ENCODE data around the gene TUBGCP3. TPM values are rescaled to one million over a fixed set of nuclear protein-coding genes. Genes with fewer than 3 reads are reported as not detected.
"Not testable (repeated sequence)": the region's sequence is repeated elsewhere in the genome, so short reads cannot be mapped to it uniquely, and the experiment has no call there.

TUBGCP3 gene
- total and polyA plus RNA-seq, 5 donors from 2014 or later: 10.9 to 40.7 (median 15.0) TPM

- H3K27me3 Mint-ChIP-seq: peaks cover 4% of the 10 kb centered on the region
- H3K27me3 ChIP-seq (ENCODE audit: control insufficient read depth, insufficient read depth, low read length): no peaks in the 10 kb centered on the region
- no peak overlapping the region for H3K4me3 Mint-ChIP-seq
- ATAC-seq (ENCODE audit: low read depth in 2 of 2) (no peak), DNase-seq (no peak)
- no peak overlapping the region for H3K4me3 ChIP-seq (ENCODE audit: low read depth, low read length)
- peaks cover 31% of the 10 kb centered on the region for H3K36me3 Mint-ChIP-seq
- no peaks in the 10 kb centered on the region for H3K4me1 ChIP-seq (ENCODE audit: control insufficient read depth, insufficient read depth, low read length, poor library complexity, severe bottlenecking)
- peaks cover 0 to 6% (median 2%) of the 10 kb centered on the region in 4 donors for H3K4me1 Mint-ChIP-seq
- H3K27ac ChIP-seq (ENCODE audit: insufficient read depth, low read length, poor library complexity, severe bottlenecking): no peak overlapping the region
- H3K9me3 Mint-ChIP-seq: no peaks in the 10 kb centered on the region
- no peak overlapping the region for H3K27ac Mint-ChIP-seq
- H3K9me3 ChIP-seq (ENCODE audit: control insufficient read depth in 2 of 2, low read length in 2 of 2): no peaks in the 10 kb centered on the region
- H3K36me3 ChIP-seq (ENCODE audit: control insufficient read depth, insufficient read depth, low read length): peaks cover 37% of the 10 kb centered on the region
Observed at GRCh38 chr13:112496166-112496565, 91.8 kb downstream of the TUBGCP3 start.

- Histone ChIP-seq H3K9me3 (ENCODE audit: control insufficient read depth in 2 of 2, low read length in 2 of 2) (no peaks in the 10 kb centered on the region), H3K36me3 (ENCODE audit: control insufficient read depth, insufficient read depth, low read length) (peaks cover 35% of the 10 kb centered on the region), H3K27ac (ENCODE audit: insufficient read depth, low read length, poor library complexity, severe bottlenecking) (no peak overlapping the region), H3K27me3 (ENCODE audit: control insufficient read depth, insufficient read depth, low read length) (no peaks in the 10 kb centered on the region), H3K4me3 (ENCODE audit: low read depth, low read length) (no peak overlapping the region), H3K4me1 (ENCODE audit: control insufficient read depth, insufficient read depth, low read length, poor library complexity, severe bottlenecking) (no peaks in the 10 kb centered on the region)
- Mint-ChIP-seq H3K4me3 (no peak overlapping the region), H3K4me1 (peaks cover 0 to 6% (median 2%) of the 10 kb centered on the region in 4 donors), H3K27me3 (peaks cover 4% of the 10 kb centered on the region), H3K9me3 (no peaks in the 10 kb centered on the region), H3K36me3 (peaks cover 37% of the 10 kb centered on the region), H3K27ac (no peak overlapping the region)
- no peak for ATAC-seq (ENCODE audit: low read depth in 2 of 2)
- DNase-seq: no peak
Observed at GRCh38 chr13:112495465-112495864, 92.5 kb downstream of the TUBGCP3 start.

DNA sequence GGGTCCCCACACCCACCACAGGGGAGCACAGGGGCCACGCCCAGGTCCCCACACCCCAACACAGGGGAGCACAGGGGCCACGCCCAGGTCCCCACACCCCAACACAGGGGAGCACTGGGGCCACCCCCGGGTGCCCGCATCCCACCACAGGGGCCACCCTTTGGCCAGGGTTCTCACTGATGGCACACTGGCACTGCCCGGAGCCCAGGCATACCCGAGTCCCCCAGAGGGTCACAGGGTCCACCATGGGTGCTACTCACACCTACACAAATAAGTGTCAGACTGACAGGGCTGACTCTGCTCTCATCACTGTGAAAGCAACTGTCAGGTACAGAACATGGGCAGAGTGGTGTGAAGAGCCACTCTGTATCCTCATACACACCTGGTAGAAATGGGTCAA is 98.8 kb downstream of the TUBGCP3 start:
- H3K4me1 ChIP-seq (ENCODE audit: control insufficient read depth, insufficient read depth, low read length, poor library complexity, severe bottlenecking): no peaks in the 10 kb centered on the region
- Mint-ChIP-seq H3K27ac (no peak overlapping the region), H3K4me3 (no peak overlapping the region), H3K36me3 (peaks cover 35% of the 10 kb centered on the region), H3K4me1 (peaks cover 0 to 6% (median 2%) of the 10 kb centered on the region in 4 donors), H3K27me3 (peaks cover 4% of the 10 kb centered on the region), H3K9me3 (no peaks in the 10 kb centered on the region)
- ATAC-seq (ENCODE audit: low read depth in 2 of 2) (no peak), DNase-seq (no peak)
- H3K36me3 ChIP-seq (ENCODE audit: control insufficient read depth, insufficient read depth, low read length): peaks cover 15% of the 10 kb centered on the region
- no peaks in the 10 kb centered on the region for H3K9me3 ChIP-seq (ENCODE audit: control insufficient read depth in 2 of 2, low read length in 2 of 2)
- no peak overlapping the region for H3K27ac ChIP-seq (ENCODE audit: insufficient read depth, low read length, poor library complexity, severe bottlenecking)
- no peaks in the 10 kb centered on the region for H3K27me3 ChIP-seq (ENCODE audit: control insufficient read depth, insufficient read depth, low read length)
- H3K4me3 ChIP-seq (ENCODE audit: low read depth, low read length): no peak overlapping the region

GRCh38 chr13:112488343-112489050 is 99.5 kb downstream of the TUBGCP3 start:
- not testable (repeated sequence) for DNase-seq; H3K4me1 ChIP-seq (ENCODE audit: control insufficient read depth, insufficient read depth, low read length, poor library complexity, severe bottlenecking); H3K4me3 ChIP-seq (ENCODE audit: low read depth, low read length); ATAC-seq (ENCODE audit: low read depth in 2 of 2); H3K4me1 Mint-ChIP-seq; H3K9me3 ChIP-seq (ENCODE audit: control insufficient read depth in 2 of 2, low read length in 2 of 2); H3K9me3 Mint-ChIP-seq; H3K27me3 Mint-ChIP-seq; H3K27ac Mint-ChIP-seq; H3K4me3 Mint-ChIP-seq; H3K27me3 ChIP-seq (ENCODE audit: control insufficient read depth, insufficient read depth, low read length); H3K27ac ChIP-seq (ENCODE audit: insufficient read depth, low read length, poor library complexity, severe bottlenecking)
- peaks cover 15% of the 10 kb centered on the region for H3K36me3 ChIP-seq (ENCODE audit: control insufficient read depth, insufficient read depth, low read length)
- H3K36me3 Mint-ChIP-seq: peaks cover 35% of the 10 kb centered on the region

DNA sequence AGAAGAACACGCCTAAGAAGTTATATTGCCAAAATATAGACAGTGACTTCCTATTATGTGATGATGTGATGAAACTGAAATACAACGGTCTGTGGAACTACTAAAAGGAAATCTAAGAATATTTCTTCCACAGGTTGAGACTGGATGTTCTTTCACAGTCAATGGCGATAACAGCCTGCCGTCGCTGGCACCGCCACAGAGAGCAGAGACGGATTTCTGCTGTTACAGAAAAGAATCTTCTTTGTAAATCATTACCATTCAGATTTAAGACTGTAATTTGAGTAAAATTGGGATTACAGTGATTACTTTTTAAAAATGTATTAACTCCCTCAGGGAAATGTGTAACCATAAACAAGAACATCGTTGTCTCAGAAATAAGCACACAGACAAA is 100.8 kb downstream of the TUBGCP3 start:
- Histone ChIP-seq H3K4me3 (ENCODE audit: low read depth, low read length) (no peak overlapping the region), H3K9me3 (ENCODE audit: control insufficient read depth in 2 of 2, low read length in 2 of 2) (no peaks in the 10 kb centered on the region), H3K27me3 (ENCODE audit: control insufficient read depth, insufficient read depth, low read length) (no peaks in the 10 kb centered on the region), H3K36me3 (ENCODE audit: control insufficient read depth, insufficient read depth, low read length) (peaks cover 15% of the 10 kb centered on the region), H3K4me1 (ENCODE audit: control insufficient read depth, insufficient read depth, low read length, poor library complexity, severe bottlenecking) (no peaks in the 10 kb centered on the region), H3K27ac (ENCODE audit: insufficient read depth, low read length, poor library complexity, severe bottlenecking) (no peak overlapping the region)
- Mint-ChIP-seq H3K27ac (no peak overlapping the region), H3K27me3 (no peaks in the 10 kb centered on the region), H3K4me3 (no peak overlapping the region), H3K9me3 (peaks cover 0 to 3% (median 0%) of the 10 kb centered on the region in 7 donors), H3K36me3 (peaks cover 35% of the 10 kb centered on the region), H3K4me1 (peaks cover 0 to 6% (median 2%) of the 10 kb centered on the region in 4 donors)
- no peak for DNase-seq
- no peak for ATAC-seq (ENCODE audit: low read depth in 2 of 2)

DNA sequence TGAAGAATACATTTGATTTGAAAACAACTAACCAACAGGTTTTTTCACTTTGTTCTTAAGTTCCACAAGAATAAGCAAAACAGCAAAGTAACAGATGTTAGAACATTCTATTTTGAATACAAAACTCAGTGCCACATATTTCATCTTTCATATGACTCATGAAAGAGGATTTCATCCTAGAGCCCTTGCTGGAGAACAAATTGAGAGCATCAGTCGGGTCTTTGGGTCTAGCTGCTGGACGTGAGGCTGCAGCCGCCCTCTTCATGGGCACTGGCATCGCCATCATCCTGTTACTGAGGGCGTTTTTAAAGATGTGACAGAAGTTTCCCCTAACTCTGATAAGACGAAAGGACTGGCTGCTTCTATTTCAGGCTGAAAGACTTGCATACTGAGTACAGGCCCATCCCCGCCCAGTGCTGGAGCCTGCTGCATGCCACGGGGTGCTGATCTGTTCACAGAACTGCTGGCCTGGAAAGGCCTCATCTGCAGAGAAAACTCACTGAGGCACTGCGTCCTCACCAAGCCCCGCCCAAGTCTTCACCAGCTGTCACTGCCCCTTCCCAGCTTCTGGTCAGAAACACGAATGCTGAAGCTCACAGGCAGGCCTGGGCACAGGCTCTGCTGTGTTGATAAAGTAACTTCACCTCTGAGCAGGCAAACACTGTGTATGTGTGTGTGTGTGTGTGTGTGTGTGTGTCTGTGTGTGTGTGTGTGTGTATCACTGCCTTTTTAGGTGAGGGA is 101.4 kb downstream of the TUBGCP3 start:
- Histone ChIP-seq H3K27ac (ENCODE audit: insufficient read depth, low read length, poor library complexity, severe bottlenecking) (no peak overlapping the region), H3K36me3 (ENCODE audit: control insufficient read depth, insufficient read depth, low read length) (peaks cover 15% of the 10 kb centered on the region), H3K27me3 (ENCODE audit: control insufficient read depth, insufficient read depth, low read length) (no peaks in the 10 kb centered on the region), H3K9me3 (ENCODE audit: control insufficient read depth in 2 of 2, low read length in 2 of 2) (no peaks in the 10 kb centered on the region), H3K4me1 (ENCODE audit: control insufficient read depth, insufficient read depth, low read length, poor library complexity, severe bottlenecking) (no peaks in the 10 kb centered on the region), H3K4me3 (ENCODE audit: low read depth, low read length) (no peak overlapping the region)
- peaks cover 0 to 3% (median under 1%) of the 10 kb centered on the region in 4 donors for H3K4me1 Mint-ChIP-seq
- peaks cover 0 to 6% (median 0%) of the 10 kb centered on the region in 7 donors for H3K9me3 Mint-ChIP-seq
- no peak for ATAC-seq (ENCODE audit: low read depth in 2 of 2)
- H3K4me3 Mint-ChIP-seq: no peak overlapping the region
- no peak for DNase-seq
- peaks cover 35% of the 10 kb centered on the region for H3K36me3 Mint-ChIP-seq
- no peak overlapping the region for H3K27ac Mint-ChIP-seq
- no peaks in the 10 kb centered on the region for H3K27me3 Mint-ChIP-seq

GRCh38 chr13:112485814-112486213 is 102.1 kb downstream of the TUBGCP3 start:
- not testable (repeated sequence) for DNase-seq; H3K27ac ChIP-seq (ENCODE audit: insufficient read depth, low read length, poor library complexity, severe bottlenecking); H3K27ac Mint-ChIP-seq; H3K9me3 ChIP-seq (ENCODE audit: control insufficient read depth in 2 of 2, low read length in 2 of 2); H3K4me1 Mint-ChIP-seq; H3K27me3 Mint-ChIP-seq; H3K4me1 ChIP-seq (ENCODE audit: control insufficient read depth, insufficient read depth, low read length, poor library complexity, severe bottlenecking); H3K27me3 ChIP-seq (ENCODE audit: control insufficient read depth, insufficient read depth, low read length); ATAC-seq (ENCODE audit: low read depth in 2 of 2); H3K4me3 ChIP-seq (ENCODE audit: low read depth, low read length); H3K4me3 Mint-ChIP-seq
- Mint-ChIP-seq H3K9me3 (peaks cover 0 to 12% (median 3%) of the 10 kb centered on the region in 7 donors), H3K36me3 (peaks cover 31% of the 10 kb centered on the region)
- H3K36me3 ChIP-seq (ENCODE audit: control insufficient read depth, insufficient read depth, low read length): peaks cover 15% of the 10 kb centered on the region

All from CD4-positive, CD25-positive, alpha-beta regulatory T cell (primary cell).